Putamen (tissue), 1 donor: ENCODE data around the gene STYXL2.

Experiments
- DNase-seq: peaks from one replicate; pipeline ENCODE4 v3.0.0-alpha.2; 2016; ENCODE audit warnings: low spot score

The STYXL2 gene

GRCh38 chr1:167093846-167094516, at the start of gene STYXL2:
Gene STYXL2 (plus strand): TSS chr1:167094075. CDS start chr1:167094850, 775 bp downstream.
- DNase-seq, result no peak

- DNase-seq, result no peak
Measured at GRCh38 chr1:167051907-167052306, 42.0 kb upstream of the STYXL2 start.

GRCh38 chr1:167052389-167052788, 41.5 kb upstream of the STYXL2 start:
- no peak for DNase-seq

- DNase-seq, result no peak
Measured at GRCh38 chr1:167054531-167054930, 39.3 kb upstream of the STYXL2 start.

GRCh38 chr1:167054946-167055630, 38.8 kb upstream of the STYXL2 start:
- DNase-seq, result no peak

- no peak for DNase-seq
Measured at GRCh38 chr1:167056529-167057231, 37.2 kb upstream of the STYXL2 start.

GRCh38 chr1:167057241-167057688, 36.6 kb upstream of the STYXL2 start:
- peak; percentile 22 for DNase-seq

GRCh38 chr1:167059045-167059808, 34.6 kb upstream of the STYXL2 start:
- DNase-seq, result peak; percentile 20

GRCh38 chr1:167059809-167060107, 34.1 kb upstream of the STYXL2 start:
- no peak for DNase-seq

GRCh38 chr1:167060141-167061072, 33.5 kb upstream of the STYXL2 start:
- no peak for DNase-seq

GRCh38 chr1:167061073-167061464, 32.8 kb upstream of the STYXL2 start:
- no peak for DNase-seq

GRCh38 chr1:167064621-167065020, 29.3 kb upstream of the STYXL2 start:
- no peak for DNase-seq

- DNase-seq, result no peak
Measured at GRCh38 chr1:167065471-167065870, 28.4 kb upstream of the STYXL2 start.

GRCh38 chr1:167066333-167067122, 27.3 kb upstream of the STYXL2 start:
- DNase-seq, result peak; percentile 39

GRCh38 chr1:167067904-167068303, 26.0 kb upstream of the STYXL2 start:
- DNase-seq, result no peak

GRCh38 chr1:167068761-167069160, 25.1 kb upstream of the STYXL2 start:
- no peak for DNase-seq

GRCh38 chr1:167071286-167071685, 22.6 kb upstream of the STYXL2 start:
- DNase-seq, result no peak

- no peak for DNase-seq
Measured at GRCh38 chr1:167076136-167076710, 17.7 kb upstream of the STYXL2 start.

GRCh38 chr1:167077128-167077867, 16.6 kb upstream of the STYXL2 start:
- no peak for DNase-seq

- DNase-seq, result no peak
Measured at GRCh38 chr1:167077868-167078210, 16.0 kb upstream of the STYXL2 start.
